ENCODE measurements around the gene UBE2B.
A peak's percentile ranks its signal among the peaks of the same experiment; 100 is the strongest.
"Not testable (repeated sequence)": the region's sequence is repeated elsewhere in the genome, so short reads cannot be mapped to it uniquely, and the experiment has no call there.

UBE2B gene

GRCh38 chr5:134403951-134404350 lies 32.6 kb downstream of the UBE2B start:
- Histone ChIP-seq H3K9me3 (replicated peaks; ENCODE audit: low read length) (no peaks in the 10 kb centered on the region), H3K27me3 (ENCODE audit: control insufficient read depth, insufficient read depth, low read length) (no peaks in the 10 kb centered on the region), H3K4me2 (ENCODE audit: low read length) (no peak overlapping the region), H3K9ac (ENCODE audit: low read depth, low read length) (no peak overlapping the region), H3K4me3 (ENCODE audit: low read length) (no peak overlapping the region), H3K4me1 (ENCODE audit: control insufficient read depth, insufficient read depth, low read length) (no peaks in the 10 kb centered on the region), H3K36me3 (ENCODE audit: insufficient read depth, low read length) (peaks cover 11% of the 10 kb centered on the region)

GRCh38 chr5:134406390-134406789 lies 35.0 kb downstream of the UBE2B start:
- Histone ChIP-seq H3K4me3 (ENCODE audit: low read length) (no peak overlapping the region), H3K4me2 (ENCODE audit: low read length) (no peak overlapping the region), H3K36me3 (ENCODE audit: insufficient read depth, low read length) (peaks cover 4% of the 10 kb centered on the region), H3K27me3 (ENCODE audit: control insufficient read depth, insufficient read depth, low read length) (no peaks in the 10 kb centered on the region), H3K4me1 (ENCODE audit: control insufficient read depth, insufficient read depth, low read length) (peaks cover 7% of the 10 kb centered on the region), H3K9me3 (replicated peaks; ENCODE audit: low read length) (no peaks in the 10 kb centered on the region), H3K9ac (ENCODE audit: low read depth, low read length) (no peak overlapping the region)

- Histone ChIP-seq H3K9me3 (replicated peaks; ENCODE audit: low read length) (no peaks in the 10 kb centered on the region), H3K36me3 (ENCODE audit: insufficient read depth, low read length) (no peaks in the 10 kb centered on the region), H3K4me1 (ENCODE audit: control insufficient read depth, insufficient read depth, low read length) (peaks cover 13% of the 10 kb centered on the region), H3K27me3 (ENCODE audit: control insufficient read depth, insufficient read depth, low read length) (no peaks in the 10 kb centered on the region), H3K4me3 (ENCODE audit: low read length) (no peak overlapping the region), H3K4me2 (ENCODE audit: low read length) (no peak overlapping the region), H3K9ac (ENCODE audit: low read depth, low read length) (no peak overlapping the region)
These were observed 38.0 kb downstream of the UBE2B start for GRCh38 chr5:134409321-134409720.

GRCh38 chr5:134410822-134411221 lies 39.5 kb downstream of the UBE2B start:
- no peaks in the 10 kb centered on the region for H3K9me3 ChIP-seq (replicated peaks; ENCODE audit: low read length)
- H3K4me2 ChIP-seq (ENCODE audit: low read length) = peak overlapping the region; percentile 95
- H3K9ac ChIP-seq (ENCODE audit: low read depth, low read length) = peak overlapping the region; percentile 89
- H3K4me1 ChIP-seq (ENCODE audit: control insufficient read depth, insufficient read depth, low read length) = peaks cover 13% of the 10 kb centered on the region
- H3K4me3 ChIP-seq (ENCODE audit: low read length) = peak overlapping the region; percentile 86
- H3K36me3 ChIP-seq (ENCODE audit: insufficient read depth, low read length) = no peaks in the 10 kb centered on the region
- no peaks in the 10 kb centered on the region for H3K27me3 ChIP-seq (ENCODE audit: control insufficient read depth, insufficient read depth, low read length)

GRCh38 chr5:134411228-134411545 lies 39.8 kb downstream of the UBE2B start:
- H3K9ac ChIP-seq (ENCODE audit: low read depth, low read length) = peak overlapping the region; percentile 89
- peaks cover 13% of the 10 kb centered on the region for H3K4me1 ChIP-seq (ENCODE audit: control insufficient read depth, insufficient read depth, low read length)
- no peaks in the 10 kb centered on the region for H3K9me3 ChIP-seq (replicated peaks; ENCODE audit: low read length)
- peak overlapping the region; percentile 95 for H3K4me2 ChIP-seq (ENCODE audit: low read length)
- no peaks in the 10 kb centered on the region for H3K27me3 ChIP-seq (ENCODE audit: control insufficient read depth, insufficient read depth, low read length)
- peak overlapping the region; percentile 86 for H3K4me3 ChIP-seq (ENCODE audit: low read length)
- no peaks in the 10 kb centered on the region for H3K36me3 ChIP-seq (ENCODE audit: insufficient read depth, low read length)

DNA sequence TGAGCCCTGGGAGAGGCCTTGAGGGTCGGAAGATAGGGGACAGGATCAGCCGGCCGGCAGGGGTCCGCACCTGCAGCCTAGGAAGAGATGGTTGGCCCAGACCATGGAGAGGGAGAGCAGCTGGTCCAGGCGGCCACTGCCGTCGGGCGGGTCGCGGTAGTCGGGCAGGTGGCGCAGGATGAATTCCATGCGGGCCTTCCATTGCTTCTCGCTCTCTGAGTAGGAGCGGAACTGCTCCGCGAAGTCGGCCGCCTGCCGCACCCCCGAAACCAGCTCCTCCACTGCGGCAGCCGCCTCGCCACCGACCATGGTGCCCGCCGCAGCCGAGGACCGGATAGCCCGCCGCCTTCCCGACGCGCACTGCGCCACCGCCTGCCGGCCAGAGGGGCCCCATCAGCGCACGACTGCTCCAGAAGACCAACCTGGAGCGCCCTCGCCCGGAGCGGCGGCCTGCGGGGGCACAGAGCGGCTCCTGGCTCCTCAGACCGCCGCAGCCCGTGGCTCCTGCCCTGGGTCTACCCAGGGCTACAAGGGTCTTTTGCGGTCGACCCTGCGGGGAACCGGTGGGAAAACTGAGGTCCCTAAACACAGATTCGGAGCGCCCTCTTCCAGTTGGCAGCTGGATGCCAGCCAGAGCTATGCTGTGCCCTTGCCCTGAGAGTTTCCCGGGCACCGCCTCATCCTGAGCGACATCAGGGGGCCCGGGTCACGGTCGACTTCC lies 40.3 kb downstream of the UBE2B start, which contains the start of gene CDKN2AIPNL:
Gene CDKN2AIPNL (minus strand): TSS at position 336 of the 721 bp plus-strand sequence. CDS start 27 bp downstream, at position 309.
- Histone ChIP-seq H3K4me2 (ENCODE audit: low read length) (peak within 1 kb of the TSS; percentile 95), H3K27me3 (ENCODE audit: control insufficient read depth, insufficient read depth, low read length) (no peaks in the 10 kb centered on the region), H3K4me3 (ENCODE audit: low read length) (peak within 1 kb of the TSS; percentile 86)

GRCh38 chr5:134413046-134413445 lies 41.7 kb downstream of the UBE2B start:
- no peak overlapping the region for H3K4me2 ChIP-seq (ENCODE audit: low read length)
- no peaks in the 10 kb centered on the region for H3K9me3 ChIP-seq (replicated peaks; ENCODE audit: low read length)
- H3K4me1 ChIP-seq (ENCODE audit: control insufficient read depth, insufficient read depth, low read length) = peaks cover 13% of the 10 kb centered on the region
- no peak overlapping the region for H3K9ac ChIP-seq (ENCODE audit: low read depth, low read length)
- no peaks in the 10 kb centered on the region for H3K36me3 ChIP-seq (ENCODE audit: insufficient read depth, low read length)
- H3K27me3 ChIP-seq (ENCODE audit: control insufficient read depth, insufficient read depth, low read length) = no peaks in the 10 kb centered on the region
- no peak overlapping the region for H3K4me3 ChIP-seq (ENCODE audit: low read length)

More for the DNA sequence above, 40.3 kb downstream of the UBE2B start, which contains the start of gene CDKN2AIPNL:
- no peaks in the 10 kb centered on the region for H3K9me3 ChIP-seq (replicated peaks; ENCODE audit: low read length)
- peak within 1 kb of the TSS; percentile 89 for H3K9ac ChIP-seq (ENCODE audit: low read depth, low read length)
- no peaks in the 10 kb centered on the region for H3K36me3 ChIP-seq (ENCODE audit: insufficient read depth, low read length)
- H3K4me1 ChIP-seq (ENCODE audit: control insufficient read depth, insufficient read depth, low read length) = peaks cover 13% of the 10 kb centered on the region

GRCh38 chr5:134417707-134418106 lies 46.3 kb downstream of the UBE2B start:
- H3K9ac ChIP-seq (ENCODE audit: low read depth, low read length) = no peak overlapping the region

DNA sequence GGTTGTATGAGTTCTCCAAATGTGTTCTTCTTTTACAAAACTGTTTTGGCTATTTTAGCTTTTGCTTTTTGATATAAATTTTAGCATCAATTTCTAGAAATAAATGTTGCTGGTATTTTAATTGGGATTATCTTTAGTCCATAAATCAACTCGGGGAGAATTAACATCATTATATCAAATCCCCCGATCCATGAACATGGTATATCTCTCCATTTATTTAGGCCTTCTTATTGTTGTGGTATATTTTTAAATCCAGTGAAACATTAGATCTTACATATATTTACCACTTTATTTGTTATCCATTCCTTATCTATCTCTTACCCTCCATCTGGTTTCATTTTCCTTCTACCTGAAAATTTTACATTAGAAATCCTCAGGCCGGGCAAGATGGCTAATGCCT lies 47.6 kb downstream of the UBE2B start:
- H3K9ac ChIP-seq (ENCODE audit: low read depth, low read length) = no peak overlapping the region
- H3K36me3 ChIP-seq (ENCODE audit: insufficient read depth, low read length) = no peaks in the 10 kb centered on the region
- H3K27me3 ChIP-seq (ENCODE audit: control insufficient read depth, insufficient read depth, low read length) = no peaks in the 10 kb centered on the region
- no peaks in the 10 kb centered on the region for H3K9me3 ChIP-seq (replicated peaks; ENCODE audit: low read length)
- no peak overlapping the region for H3K4me2 ChIP-seq (ENCODE audit: low read length)
- no peak overlapping the region for H3K4me3 ChIP-seq (ENCODE audit: low read length)
- H3K4me1 ChIP-seq (ENCODE audit: control insufficient read depth, insufficient read depth, low read length) = no peaks in the 10 kb centered on the region

More at GRCh38 chr5:134417707-134418106, 46.3 kb downstream of the UBE2B start:
- H3K27me3 ChIP-seq (ENCODE audit: control insufficient read depth, insufficient read depth, low read length) = no peaks in the 10 kb centered on the region
- H3K4me1 ChIP-seq (ENCODE audit: control insufficient read depth, insufficient read depth, low read length) = no peaks in the 10 kb centered on the region
- H3K9me3 ChIP-seq (replicated peaks; ENCODE audit: low read length) = no peaks in the 10 kb centered on the region
- H3K4me3 ChIP-seq (ENCODE audit: low read length) = no peak overlapping the region
- no peak overlapping the region for H3K4me2 ChIP-seq (ENCODE audit: low read length)
- no peaks in the 10 kb centered on the region for H3K36me3 ChIP-seq (ENCODE audit: insufficient read depth, low read length)

DNA sequence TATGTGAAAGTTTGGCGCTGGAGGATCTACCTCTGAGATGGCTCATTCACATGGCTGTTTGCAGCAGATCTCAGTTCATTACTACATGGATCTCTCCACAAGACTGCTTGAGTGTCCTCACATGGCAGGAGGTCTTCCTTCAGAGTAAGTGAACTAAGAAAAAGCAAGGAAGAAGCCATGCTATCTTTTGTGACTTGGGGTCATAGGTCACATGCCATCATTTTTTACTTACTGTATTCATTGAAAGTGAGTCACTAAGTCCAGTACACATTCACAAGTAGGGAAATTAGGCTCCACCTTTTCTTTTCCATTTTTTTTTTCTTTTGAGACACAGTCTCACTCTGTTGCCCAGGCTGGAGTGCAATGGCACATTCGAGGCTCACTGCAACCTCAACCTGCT lies 49.0 kb downstream of the UBE2B start:
- no peaks in the 10 kb centered on the region for H3K27me3 ChIP-seq (ENCODE audit: control insufficient read depth, insufficient read depth, low read length)
- H3K36me3 ChIP-seq (ENCODE audit: insufficient read depth, low read length) = no peaks in the 10 kb centered on the region
- no peaks in the 10 kb centered on the region for H3K9me3 ChIP-seq (replicated peaks; ENCODE audit: low read length)
- no peak overlapping the region for H3K4me3 ChIP-seq (ENCODE audit: low read length)
- no peak overlapping the region for H3K4me2 ChIP-seq (ENCODE audit: low read length)
- no peak overlapping the region for H3K9ac ChIP-seq (ENCODE audit: low read depth, low read length)
- no peaks in the 10 kb centered on the region for H3K4me1 ChIP-seq (ENCODE audit: control insufficient read depth, insufficient read depth, low read length)

GRCh38 chr5:134421038-134421437 lies 49.7 kb downstream of the UBE2B start:
- not testable (repeated sequence) for H3K4me1 ChIP-seq (ENCODE audit: control insufficient read depth, insufficient read depth, low read length); H3K9me3 ChIP-seq (replicated peaks; ENCODE audit: low read length); H3K27me3 ChIP-seq (ENCODE audit: control insufficient read depth, insufficient read depth, low read length); H3K4me2 ChIP-seq (ENCODE audit: low read length); H3K9ac ChIP-seq (ENCODE audit: low read depth, low read length); H3K36me3 ChIP-seq (ENCODE audit: insufficient read depth, low read length); H3K4me3 ChIP-seq (ENCODE audit: low read length)

DNA sequence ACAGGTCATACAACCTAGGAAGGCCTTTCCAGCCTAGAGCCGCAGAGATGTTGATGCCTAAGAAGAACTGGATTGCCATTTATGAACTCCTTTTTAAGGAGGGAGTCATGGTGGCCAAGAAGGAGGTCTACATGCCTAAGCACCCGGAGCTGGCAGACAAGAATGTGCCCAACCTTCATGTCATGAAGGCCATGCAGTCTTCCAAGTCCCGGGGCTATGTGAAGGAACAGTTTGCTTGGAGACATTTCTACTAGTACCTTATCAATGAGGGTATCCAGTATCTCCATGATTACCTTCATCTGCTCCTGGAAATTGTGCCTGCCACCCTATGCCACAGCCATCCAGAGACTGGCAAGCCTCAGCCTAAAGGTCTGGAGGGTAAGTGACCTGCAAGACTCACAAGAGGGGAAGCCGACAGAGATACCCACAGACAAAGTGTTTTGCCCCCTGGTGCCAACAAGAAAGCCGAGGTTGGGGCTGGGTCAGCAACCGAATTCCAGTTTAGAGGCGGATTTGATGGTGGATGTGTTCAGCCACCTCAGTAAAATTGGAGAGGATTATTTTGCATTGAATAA lies 51.5 kb downstream of the UBE2B start:
- H3K4me2 ChIP-seq (ENCODE audit: low read length) = no peak overlapping the region
- no peak overlapping the region for H3K4me3 ChIP-seq (ENCODE audit: low read length)
- no peaks in the 10 kb centered on the region for H3K36me3 ChIP-seq (ENCODE audit: insufficient read depth, low read length)
- H3K9me3 ChIP-seq (replicated peaks; ENCODE audit: low read length) = no peaks in the 10 kb centered on the region
- no peak overlapping the region for H3K9ac ChIP-seq (ENCODE audit: low read depth, low read length)
- H3K4me1 ChIP-seq (ENCODE audit: control insufficient read depth, insufficient read depth, low read length) = no peaks in the 10 kb centered on the region
- no peaks in the 10 kb centered on the region for H3K27me3 ChIP-seq (ENCODE audit: control insufficient read depth, insufficient read depth, low read length)
